ENCODE measurements around the gene POU2AF2. TPM values are rescaled to one million over a fixed set of nuclear protein-coding genes. Genes with fewer than 3 reads are reported as not detected.

Gene POU2AF2
- total RNA-seq, 1 experiment from 2014 or later = not detected

DNA sequence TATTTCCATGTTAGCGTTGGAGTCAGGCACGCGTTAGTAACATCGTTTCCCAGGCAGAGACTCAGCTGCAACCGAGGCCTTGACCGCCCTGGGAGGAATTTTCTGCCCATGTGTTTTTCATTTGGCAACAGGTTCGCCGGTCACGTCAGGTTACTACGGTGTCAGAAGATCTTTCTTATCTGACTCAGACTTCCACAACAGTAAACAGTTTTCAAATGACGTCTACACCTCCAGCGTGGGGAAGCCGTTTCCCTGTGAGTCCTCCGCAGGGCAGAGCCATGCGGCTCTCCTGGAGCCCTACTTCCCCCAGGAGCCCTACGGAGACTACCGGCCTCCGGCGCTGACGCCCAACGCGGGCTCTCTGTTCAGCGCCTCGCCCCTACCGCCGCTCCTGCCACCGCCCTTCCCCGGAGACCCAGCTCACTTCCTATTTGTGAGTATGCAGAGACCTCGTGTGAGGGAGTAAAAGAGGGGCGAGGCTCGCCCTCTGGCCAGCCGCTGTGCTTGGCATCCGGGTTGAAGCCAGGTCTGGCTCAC is 38.5 kb downstream of the POU2AF2 start:
- Histone ChIP-seq H3K4me1 (ENCODE audit: insufficient read depth, low read length) (no peaks in the 10 kb centered on the region), H2AFZ (ENCODE audit: low read length) (no peak overlapping the region), H3K23me2 (ENCODE audit: insufficient read length, low read depth, low read length, poor library complexity, severe bottlenecking) (no peaks in the 10 kb centered on the region), H3K9me3 (ENCODE audit: control insufficient read depth, low read depth, low read length) (no peaks in the 10 kb centered on the region), H3K14ac (ENCODE audit: insufficient read depth, low read length) (no peak overlapping the region), H4K5ac (ENCODE audit: insufficient read length, low read depth, low read length) (no peak overlapping the region), H3K27me3 (ENCODE audit: insufficient read depth, low read length) (no peaks in the 10 kb centered on the region), H3T11ph (ENCODE audit: low read length) (no peak overlapping the region), H2BK20ac (ENCODE audit: low read depth, low read length, poor library complexity, severe bottlenecking) (no peak overlapping the region), H3K27ac (ENCODE audit: insufficient read length, low read depth, low read length) (no peak overlapping the region), H2BK5ac (ENCODE audit: insufficient read length, low read length) (no peak overlapping the region), H3K79me1 (ENCODE audit: insufficient read depth, low read depth, low read length, poor library complexity, severe bottlenecking) (no peaks in the 10 kb centered on the region), H2AK5ac (ENCODE audit: insufficient read length, low read length) (no peak overlapping the region), H3K23ac (ENCODE audit: insufficient read length, low read depth, low read length) (no peak overlapping the region), H4K20me1 (ENCODE audit: control insufficient read depth, insufficient read depth, insufficient read length) (no peaks in the 10 kb centered on the region), H3K79me2 (ENCODE audit: insufficient read depth, low read length) (no peaks in the 10 kb centered on the region), H3K9ac (ENCODE audit: extremely low read depth, insufficient read length, low read length) (no peak overlapping the region), H2BK12ac (ENCODE audit: insufficient read length, low read depth, low read length) (no peak overlapping the region), H3K4me2 (ENCODE audit: insufficient read depth, insufficient read length, low read length) (no peak overlapping the region), H2BK15ac (ENCODE audit: low read depth, low read length) (no peak overlapping the region), H4K91ac (ENCODE audit: insufficient read length, low read depth, low read length) (no peak overlapping the region), H4K8ac (replicated peaks; ENCODE audit: insufficient read length, low read depth, low read length) (no peak overlapping the region), H3K18ac (ENCODE audit: insufficient read length, low read depth, low read length) (no peak overlapping the region), H3K56ac (ENCODE audit: insufficient read length, low read depth, low read length) (no peak overlapping the region), H2BK120ac (ENCODE audit: low read depth, low read length, poor library complexity, severe bottlenecking) (no peak overlapping the region), H3K4ac (ENCODE audit: low read depth, low read length) (no peak overlapping the region)
- peak; percentile 46 for DNase-seq
- H3K4me1 Mint-ChIP-seq = no peaks in the 10 kb centered on the region
- no peak overlapping the region for H3K27ac Mint-ChIP-seq
- WGBS (ENCODE audit: extremely low coverage, insufficient read length, low lambda C conversion rate) = no CpG with 5 or more reads among the region's 33 CpGs
- H3K4me3 Mint-ChIP-seq = no peak overlapping the region
- no peak for TF ChIP-seq CTCF (conservative IDR thresholded peaks at IDR 0.05)
- no peaks in the 10 kb centered on the region; a peak in 1 of 7 replicates for H3K36me3 Mint-ChIP-seq (ENCODE audit: insufficient read depth in 1 of 3, low read depth in 3 of 3)
- H3K27me3 Mint-ChIP-seq (ENCODE audit: low read depth) = peaks cover 3% of the 10 kb centered on the region; the same call in 1 of the 2 replicates
- no peaks in the 10 kb centered on the region for H3K9me3 Mint-ChIP-seq

Data from H9 (cell line).